Neural cell (in vitro differentiated cells): ENCODE data around the gene PHKA2.

Source experiments
- EZH2 ChIP-seq: fragments of 200-600, 300-800 bp; shearing (Covaris generic), sonication (generic); IDR thresholded peaks from 2 replicates; pipeline ENCODE4 v1.6.1; 2014; ENCODE audit warnings: antibody characterized with exemption, low read length, borderline replicate concordance, mild to moderate bottlenecking; ENCODE audit not compliant: insufficient read depth, poor library complexity, severe bottlenecking
- POLR2AphosphoS5 ChIP-seq: IDR thresholded peaks from 2 replicates; pipeline ENCODE4 v1.6.1; 2012
- TF ChIP-seq, protein P1 (sequence below): fragments of 450-650 bp; IDR thresholded peaks from 2 replicates; pipeline ENCODE4 v1.5.1; 2014; ENCODE audit warnings: antibody characterized with exemption, mild to moderate bottlenecking, moderate library complexity; ENCODE audit not compliant: poor library complexity, severe bottlenecking

DNA sequence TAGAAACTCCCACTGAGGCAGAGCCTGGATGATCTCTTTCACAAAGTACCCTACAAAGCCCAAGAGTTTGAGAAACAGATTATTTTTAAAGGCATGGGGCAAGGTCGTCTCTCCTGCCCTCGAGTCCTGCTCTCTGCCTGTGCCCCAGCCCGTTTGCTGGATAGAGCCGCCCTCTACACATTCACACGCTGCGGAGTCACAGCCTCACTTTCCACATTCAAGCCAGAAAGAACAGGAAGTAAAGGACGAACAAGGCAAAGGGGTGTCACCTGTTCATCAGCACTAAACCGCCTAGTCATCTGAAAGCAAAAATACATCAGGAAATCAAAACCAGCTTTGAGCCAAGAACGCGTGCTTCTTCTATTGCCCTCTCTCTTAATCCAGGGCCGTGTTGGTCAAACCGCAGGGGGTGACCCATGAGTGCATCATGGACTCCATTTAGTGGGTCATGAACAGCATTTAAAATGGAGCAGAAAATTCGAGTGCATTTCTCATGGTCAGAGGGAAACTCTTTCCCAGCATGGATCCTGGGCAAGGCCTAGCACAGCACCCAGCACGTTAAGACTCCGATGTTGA, 83.4 kb downstream of the PHKA2 start:
- no peak for TF ChIP-seq POLR2AphosphoS5
- TF ChIP-seq EZH2: no peak
- TF ChIP-seq, protein P1, sequence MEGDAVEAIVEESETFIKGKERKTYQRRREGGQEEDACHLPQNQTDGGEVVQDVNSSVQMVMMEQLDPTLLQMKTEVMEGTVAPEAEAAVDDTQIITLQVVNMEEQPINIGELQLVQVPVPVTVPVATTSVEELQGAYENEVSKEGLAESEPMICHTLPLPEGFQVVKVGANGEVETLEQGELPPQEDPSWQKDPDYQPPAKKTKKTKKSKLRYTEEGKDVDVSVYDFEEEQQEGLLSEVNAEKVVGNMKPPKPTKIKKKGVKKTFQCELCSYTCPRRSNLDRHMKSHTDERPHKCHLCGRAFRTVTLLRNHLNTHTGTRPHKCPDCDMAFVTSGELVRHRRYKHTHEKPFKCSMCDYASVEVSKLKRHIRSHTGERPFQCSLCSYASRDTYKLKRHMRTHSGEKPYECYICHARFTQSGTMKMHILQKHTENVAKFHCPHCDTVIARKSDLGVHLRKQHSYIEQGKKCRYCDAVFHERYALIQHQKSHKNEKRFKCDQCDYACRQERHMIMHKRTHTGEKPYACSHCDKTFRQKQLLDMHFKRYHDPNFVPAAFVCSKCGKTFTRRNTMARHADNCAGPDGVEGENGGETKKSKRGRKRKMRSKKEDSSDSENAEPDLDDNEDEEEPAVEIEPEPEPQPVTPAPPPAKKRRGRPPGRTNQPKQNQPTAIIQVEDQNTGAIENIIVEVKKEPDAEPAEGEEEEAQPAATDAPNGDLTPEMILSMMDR: no peak
